HG02623 (cell line): ENCODE results near the gene GHDC.
A peak's percentile ranks its signal among the peaks of the same experiment; 100 is the strongest.

Experiments used
- ATAC-seq: cut with Tn5 transposase; IDR thresholded peaks from one replicate; pipeline ENCODE4 v1.9.1; 2021; ENCODE audit warnings: moderate library complexity; ENCODE audit not compliant: unreplicated experiment

The GHDC gene

GRCh38 chr17:42183741-42184711 is 10.3 kb downstream of the GHDC start:
- ATAC-seq, result peak; percentile 60

DNA sequence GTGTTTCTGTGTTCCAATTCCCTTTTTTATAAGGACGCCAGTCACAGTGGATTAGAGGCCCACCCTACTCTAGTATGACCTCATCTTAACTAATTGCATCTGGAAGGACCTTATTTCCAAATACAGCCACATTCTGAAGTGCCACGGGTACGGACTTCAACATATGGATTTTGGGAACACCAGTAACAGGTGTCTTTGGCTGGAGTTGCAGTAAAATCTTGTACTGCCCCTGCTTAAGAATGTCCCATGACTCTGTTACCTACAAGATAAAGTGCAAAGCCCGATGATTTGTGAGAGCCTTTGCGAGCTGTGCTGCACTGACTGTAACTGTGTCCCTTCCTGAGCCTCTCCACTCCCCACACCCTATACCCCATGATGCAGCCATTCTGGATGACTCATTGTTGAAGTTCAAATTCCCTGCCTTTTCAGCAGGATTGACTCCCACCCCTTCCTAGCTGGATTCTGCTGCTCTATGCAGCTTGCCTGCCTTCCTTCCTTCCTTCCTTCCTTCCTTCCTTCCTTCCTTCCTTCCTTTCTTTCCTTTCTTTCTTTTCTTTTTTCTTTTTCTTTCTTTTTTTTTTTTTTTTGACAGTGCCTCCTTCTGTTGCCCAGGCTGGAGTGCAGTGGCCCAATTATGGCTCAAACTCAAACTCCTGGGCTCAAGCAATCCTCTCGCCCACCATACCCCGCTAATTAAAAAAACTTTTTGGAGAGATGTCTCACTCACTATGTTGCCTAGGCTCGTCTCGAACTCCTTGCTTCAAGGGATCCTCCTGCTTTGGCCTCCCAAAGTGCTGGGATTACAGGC is 11.2 kb downstream of the GHDC start:
- ATAC-seq, result no peak

GRCh38 chr17:42181851-42182207 is 12.5 kb downstream of the GHDC start:
- ATAC-seq, result no peak

- ATAC-seq, result peak; percentile 33
These were observed 13.1 kb downstream of the GHDC start, which contains the start of gene KCNH4 for GRCh38 chr17:42180922-42181850. Gene KCNH4, minus strand, starts transcription at chr17:42181142. Its CDS starts 197 bp downstream, at chr17:42180945.

- ATAC-seq, result no peak
These were observed 13.8 kb downstream of the GHDC start for GRCh38 chr17:42180411-42180921.

GRCh38 chr17:42179911-42180410 is 14.3 kb downstream of the GHDC start:
- no peak for ATAC-seq

- no peak for ATAC-seq
These were observed 15.0 kb downstream of the GHDC start for GRCh38 chr17:42179335-42179734.

- no peak for ATAC-seq
These were observed 15.5 kb downstream of the GHDC start for GRCh38 chr17:42178817-42179216.

- no peak for ATAC-seq
These were observed 16.6 kb downstream of the GHDC start for GRCh38 chr17:42177684-42178083.

GRCh38 chr17:42174126-42174783 is 20.0 kb downstream of the GHDC start:
- no peak for ATAC-seq

- ATAC-seq, result no peak
These were observed 22.5 kb downstream of the GHDC start for GRCh38 chr17:42171831-42172230.

- ATAC-seq, result no peak
These were observed 24.9 kb downstream of the GHDC start for GRCh38 chr17:42169351-42169750.

DNA sequence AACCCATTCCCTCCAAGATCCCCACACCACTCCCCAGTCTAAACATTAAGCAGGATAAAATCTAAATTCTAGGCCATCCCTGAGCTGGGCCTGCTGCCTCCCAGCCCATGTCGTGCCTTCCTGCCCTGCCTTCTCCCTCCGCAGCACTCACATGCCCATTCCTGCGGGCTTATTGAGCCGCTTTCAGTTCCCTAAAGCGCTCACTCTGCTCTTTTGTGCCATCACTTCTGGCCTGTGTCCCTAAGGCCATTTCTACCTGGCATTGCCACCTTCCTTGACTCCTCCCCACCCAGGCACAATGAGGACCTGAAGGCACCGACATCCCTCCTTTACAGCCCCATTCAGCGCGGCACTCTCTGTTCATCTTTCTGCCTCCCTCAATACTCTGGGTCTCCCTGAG is 26.5 kb downstream of the GHDC start:
- no peak for ATAC-seq

- no peak for ATAC-seq
These were observed 28.0 kb downstream of the GHDC start for GRCh38 chr17:42166196-42166763.

DNA sequence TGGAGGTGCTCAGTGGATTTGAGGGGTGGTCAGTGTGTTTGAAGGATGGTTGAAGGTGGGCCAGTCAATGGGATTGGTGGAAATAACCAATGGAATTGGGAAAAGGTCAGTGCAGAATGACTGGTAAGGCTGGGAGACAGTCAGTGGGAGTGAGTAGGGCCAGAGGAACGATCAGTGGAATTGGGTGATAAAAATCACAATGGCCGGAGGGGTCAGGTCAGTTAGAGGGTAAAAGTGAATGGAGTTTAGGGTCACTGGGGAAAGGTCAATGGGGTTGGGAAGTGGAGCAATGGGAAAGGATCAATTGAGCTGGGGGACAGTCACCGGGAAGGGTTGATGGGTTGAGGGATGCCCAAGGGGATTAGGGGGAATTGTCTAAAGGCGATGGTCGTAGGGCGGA is 28.5 kb downstream of the GHDC start:
- ATAC-seq, result no peak

DNA sequence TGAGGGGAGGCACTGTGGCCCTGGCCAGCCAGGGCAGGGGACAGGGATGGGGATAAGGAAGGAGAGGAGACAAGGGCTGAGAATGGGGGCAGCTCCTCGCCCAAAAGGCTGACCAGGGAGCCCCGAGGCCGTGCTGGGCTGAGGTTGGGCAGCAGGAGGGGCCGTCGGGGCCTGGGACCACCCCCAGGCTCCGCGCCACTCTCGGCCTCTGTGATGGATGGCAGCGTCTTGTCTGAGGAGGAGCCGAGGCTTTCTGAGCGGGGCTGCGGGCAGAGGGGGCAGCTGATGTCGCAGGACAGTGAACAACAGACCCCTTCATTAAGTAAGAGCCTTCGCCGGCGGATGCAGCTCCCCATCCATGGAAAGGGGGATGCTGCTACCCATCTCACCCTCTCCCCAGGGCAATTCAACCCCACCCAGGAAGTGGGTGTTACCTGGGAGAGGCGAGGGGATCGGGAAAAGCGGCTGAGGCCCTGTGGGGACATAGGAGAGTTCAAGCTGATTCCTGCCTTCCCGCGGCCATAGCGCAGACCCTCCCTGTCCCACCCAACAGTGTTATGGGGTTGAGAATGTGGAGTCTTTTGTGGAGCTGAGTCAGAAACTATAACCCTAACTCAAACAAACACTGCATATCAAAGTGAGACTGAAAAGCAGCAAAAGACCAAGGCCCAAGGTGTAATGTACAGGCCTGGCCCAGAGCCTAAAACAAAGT is 30.4 kb downstream of the GHDC start:
- ATAC-seq, result no peak

DNA sequence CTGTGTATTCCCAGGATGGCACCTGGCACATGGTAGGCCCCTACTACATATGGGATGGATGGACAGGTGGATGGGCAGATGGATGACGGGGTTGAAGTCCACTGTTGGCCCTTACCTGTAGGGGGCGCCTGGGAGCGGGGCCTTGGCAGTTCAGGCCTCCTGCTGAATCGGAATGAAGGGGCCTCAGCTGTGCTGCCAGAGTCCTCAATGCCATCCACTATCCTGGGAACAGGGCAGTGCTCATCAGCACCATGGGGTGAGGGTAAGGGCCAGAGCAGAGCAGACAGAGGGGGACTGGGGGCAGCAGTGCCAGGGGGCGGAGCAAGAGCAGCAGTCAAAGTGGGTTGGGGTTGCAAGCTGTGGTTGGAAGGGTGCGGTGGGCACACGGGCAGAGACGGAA is 31.2 kb downstream of the GHDC start:
- no peak for ATAC-seq

GRCh38 chr17:42160531-42160910 is 33.8 kb downstream of the GHDC start:
- ATAC-seq, result no peak
